ENCODE measurements around the gene ESR1. TPM values are rescaled to one million over a fixed set of nuclear protein-coding genes. Genes with fewer than 3 reads are reported as not detected.

The ESR1 gene
- total and polyA plus RNA-seq, 4 donors, result 0.05 to 16.1 (median 6.3) TPM

GRCh38 chr6:152078001-152078400 lies 270.5 kb downstream of the ESR1 start:
- H3K9ac ChIP-seq (ENCODE audit: low read depth in 1 of 2, low read length in 2 of 2), result no peak overlapping the region
- no peaks in the 10 kb centered on the region for H3K4me1 ChIP-seq (ENCODE audit: control insufficient read depth in 4 of 4, insufficient read depth in 4 of 4, low read length in 3 of 4)
- no peak overlapping the region for H3K4me3 ChIP-seq (ENCODE audit: low read depth in 1 of 3, low read length in 3 of 3)
- H3K27ac ChIP-seq (ENCODE audit: low read depth in 1 of 2, low read length in 2 of 2), result no peak overlapping the region
- 69% methylated on average over 4 of the region's 4 CpGs for WGBS
- peaks cover 0 to 9% (median 0%) of the 10 kb centered on the region in 4 donors for H3K9me3 ChIP-seq (ENCODE audit: control insufficient read depth in 4 of 4, low read length in 3 of 4)
- peaks cover 0 to 12% (median 9%) of the 10 kb centered on the region in 4 donors for H3K36me3 ChIP-seq (ENCODE audit: control insufficient read depth in 4 of 4, insufficient read depth in 3 of 4, low read depth in 1 of 4, low read length in 3 of 4)
- DNase-seq (ENCODE audit: low spot score), result no peak
- no peaks in the 10 kb centered on the region for H3K27me3 ChIP-seq (ENCODE audit: control insufficient read depth in 4 of 4, insufficient read depth in 4 of 4, low read length in 3 of 4)
- TF ChIP-seq TAF1 (conservative IDR thresholded peaks at IDR 0.05), result no peak
- TF ChIP-seq HNF4A (conservative IDR thresholded peaks at IDR 0.05), result peak in 1 of 2 donors; percentile 3
- no peak for TF ChIP-seq RXRA (IDR thresholded peaks at IDR 0.05)

- WGBS, result 91% methylated on average over 7 of the region's 7 CpGs
- TF ChIP-seq NR2F2 (IDR thresholded peaks at IDR 0.05) (no peak), HNF4G (IDR thresholded peaks at IDR 0.05) (no peak), HNF4A (conservative IDR thresholded peaks at IDR 0.05) (no peak), EGR1 (IDR thresholded peaks at IDR 0.05; ENCODE audit: low read depth in 2 of 2) (no peak), SP1 (IDR thresholded peaks at IDR 0.05) (no peak), ATF3 (IDR thresholded peaks at IDR 0.05) (no peak), FOXA1 (IDR thresholded peaks at IDR 0.05) (no peak), RAD21 (IDR thresholded peaks at IDR 0.05) (no peak), RXRA (IDR thresholded peaks at IDR 0.05) (no peak), ZBTB33 (IDR thresholded peaks at IDR 0.05) (no peak), REST (IDR thresholded peaks at IDR 0.05) (no peak), MAX (IDR thresholded peaks at IDR 0.05) (no peak), FOXA2 (IDR thresholded peaks at IDR 0.05) (no peak), TAF1 (conservative IDR thresholded peaks at IDR 0.05) (no peak), CTCF (IDR thresholded peaks at IDR 0.05; ENCODE audit: low read depth, low read length, missing input control) (no peak), YY1 (IDR thresholded peaks at IDR 0.05) (no peak), JUND (IDR thresholded peaks at IDR 0.05) (no peak), GABPA (IDR thresholded peaks at IDR 0.05 in 1 of 2, conservative IDR thresholded peaks at IDR 0.05 in 1 of 2) (no peak)
- no peak overlapping the region for H3K27ac ChIP-seq (ENCODE audit: low read depth in 1 of 2, low read length in 2 of 2)
- H3K9me3 ChIP-seq (ENCODE audit: control insufficient read depth in 4 of 4, low read length in 3 of 4), result peaks cover 0 to 9% (median 0%) of the 10 kb centered on the region in 4 donors
- H3K27me3 ChIP-seq (ENCODE audit: control insufficient read depth in 4 of 4, insufficient read depth in 4 of 4, low read length in 3 of 4), result no peaks in the 10 kb centered on the region
- H3K4me1 ChIP-seq (ENCODE audit: control insufficient read depth in 4 of 4, insufficient read depth in 4 of 4, low read length in 3 of 4), result no peaks in the 10 kb centered on the region
- DNase-seq (ENCODE audit: low spot score), result no peak
- H3K4me3 ChIP-seq (ENCODE audit: low read depth in 1 of 3, low read length in 3 of 3), result no peak overlapping the region
- peaks cover 0 to 12% (median 9%) of the 10 kb centered on the region in 4 donors for H3K36me3 ChIP-seq (ENCODE audit: control insufficient read depth in 4 of 4, insufficient read depth in 3 of 4, low read depth in 1 of 4, low read length in 3 of 4)
- H3K9ac ChIP-seq (ENCODE audit: low read depth in 1 of 2, low read length in 2 of 2), result no peak overlapping the region
These were observed 271.3 kb downstream of the ESR1 start for GRCh38 chr6:152078804-152079203.
